Measurements from ENCODE around the gene BICDL2.
"Not testable (repeated sequence)": the region's sequence is repeated elsewhere in the genome, so short reads cannot be mapped to it uniquely, and the experiment has no call there.

Gene BICDL2

DNA sequence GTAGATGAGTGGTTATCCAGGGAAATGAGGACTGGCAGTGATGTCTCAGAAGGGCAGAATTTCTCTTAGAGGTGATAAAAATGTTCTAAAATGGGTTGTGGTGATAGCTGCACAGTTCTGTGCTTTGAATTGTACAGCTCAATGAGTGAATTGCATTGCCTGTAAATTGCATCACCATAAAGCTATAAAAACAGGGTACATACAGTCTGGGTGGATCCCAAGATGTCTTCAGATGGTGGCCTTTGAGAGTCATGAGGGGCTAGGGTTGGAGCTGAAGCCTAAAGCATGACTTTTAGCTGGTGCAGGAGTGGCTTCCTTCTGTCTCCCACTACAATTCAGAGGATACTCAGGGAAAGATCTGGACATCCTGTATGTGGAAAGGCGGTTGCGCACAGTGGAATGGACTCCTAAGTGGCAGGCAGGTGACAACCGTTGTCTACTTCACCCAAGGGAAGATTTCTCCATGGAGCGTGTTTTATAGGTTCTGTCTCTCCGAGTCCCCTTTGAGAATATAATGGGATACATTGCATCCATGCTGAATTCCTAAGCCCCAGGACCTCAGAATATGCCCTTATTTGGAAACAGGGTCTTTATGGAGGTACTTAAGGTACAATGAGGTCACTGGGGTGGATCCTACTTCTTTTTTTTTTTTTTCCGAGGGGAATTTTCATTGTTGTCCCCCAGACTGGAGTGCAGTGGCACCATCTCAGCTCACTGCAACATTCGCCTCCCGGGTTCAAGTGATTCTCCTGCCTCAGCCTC is 27.1 kb upstream of the BICDL2 start:
- no peak for DNase-seq

DNA sequence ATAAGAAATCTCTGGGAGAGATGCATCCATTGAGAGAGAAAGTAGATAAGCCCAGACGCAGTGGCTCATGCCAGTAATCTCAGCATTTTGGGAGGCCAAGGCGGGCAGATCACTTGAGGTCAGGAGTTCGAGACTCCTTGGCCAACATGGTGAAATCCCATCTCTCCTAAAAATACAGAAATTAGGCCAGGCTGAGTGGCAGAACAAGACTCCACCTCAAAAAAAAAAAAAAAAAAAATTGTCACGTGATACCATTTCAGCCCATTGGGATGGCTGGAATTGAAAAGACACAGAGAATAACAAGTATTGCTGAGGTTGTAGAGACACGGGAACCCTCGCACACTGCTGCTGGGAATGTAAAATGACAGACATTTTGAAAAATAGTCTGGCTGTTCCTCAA is 25.8 kb upstream of the BICDL2 start:
- DNase-seq = no peak

DNA sequence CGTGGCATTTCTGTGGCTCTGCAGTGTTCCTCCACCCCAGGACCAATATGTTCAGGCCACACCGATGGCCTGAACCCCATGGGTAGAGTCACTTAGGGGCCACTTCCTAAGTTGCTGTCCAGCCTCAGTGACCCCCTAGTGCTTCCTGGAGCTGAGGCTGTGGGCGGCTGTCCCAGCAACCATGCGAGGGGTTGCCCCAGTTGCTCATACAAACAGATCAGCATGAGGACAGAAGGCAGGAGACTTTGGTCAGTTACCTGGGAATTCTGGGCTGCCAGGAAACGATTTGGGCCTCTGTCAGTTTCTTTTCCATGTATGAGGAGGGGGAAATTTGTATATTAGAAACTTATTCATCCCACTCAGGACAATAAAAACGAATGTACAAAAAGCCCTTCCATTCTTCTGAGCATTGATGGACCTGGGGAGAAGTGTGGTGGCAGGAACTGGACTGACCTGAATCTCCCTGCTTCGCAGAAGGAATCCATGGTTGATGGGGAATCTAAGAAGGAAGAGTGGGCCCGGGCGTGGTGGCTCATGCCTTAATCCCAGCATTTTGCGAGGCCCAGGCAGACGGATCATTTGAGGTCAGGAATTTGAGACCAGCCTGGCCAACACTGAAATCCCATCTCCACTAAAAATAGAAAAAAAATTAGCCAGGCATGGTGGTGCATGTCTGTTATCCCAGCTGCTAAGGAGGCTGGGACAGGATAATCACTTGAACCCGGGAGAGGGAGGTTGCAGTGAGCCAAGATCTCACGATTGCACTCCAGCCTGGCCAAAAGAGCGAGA is 23.8 kb upstream of the BICDL2 start:
- peak; percentile 74 for DNase-seq

GRCh38 chr16:3059723-3060242 is 23.0 kb upstream of the BICDL2 start:
- no peak for DNase-seq

DNA sequence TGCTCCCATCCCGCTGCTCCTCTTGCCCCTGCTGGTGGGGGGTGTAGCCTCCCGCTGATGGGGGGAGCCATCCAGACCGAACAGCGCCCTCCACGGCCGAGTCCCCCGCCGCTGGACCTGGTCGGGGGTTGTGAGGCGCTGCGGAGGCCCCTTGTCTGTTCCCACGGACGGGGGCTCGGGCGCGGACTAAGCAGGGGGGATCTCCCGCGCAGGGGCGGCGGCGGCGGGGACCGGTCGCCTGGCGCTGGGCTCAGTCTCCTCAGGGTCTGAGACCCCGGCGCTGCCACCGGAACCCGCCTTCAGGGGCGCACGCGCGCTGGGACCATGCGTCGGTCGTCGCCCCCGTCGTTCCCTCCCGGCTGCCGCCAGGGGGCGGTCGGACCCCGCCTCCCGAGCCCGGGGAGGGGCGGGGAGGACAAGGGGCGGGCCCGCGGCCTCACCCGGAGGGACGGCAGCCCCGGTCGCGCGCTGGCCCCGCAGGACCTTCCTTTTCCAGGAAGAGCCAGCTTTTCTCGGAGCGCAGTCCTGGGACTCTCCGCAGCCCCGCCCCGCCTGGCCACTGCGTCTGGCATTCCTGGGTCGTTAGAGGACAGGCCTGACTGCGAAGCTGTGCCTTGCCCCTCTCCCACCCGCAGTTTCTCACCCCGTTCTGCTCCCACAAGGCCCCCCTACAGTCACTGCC is 22.4 kb upstream of the BICDL2 start:
- peak; percentile 92 for DNase-seq

GRCh38 chr16:3058139-3059030 is 21.6 kb upstream of the BICDL2 start:
- DNase-seq = peak; percentile 74

GRCh38 chr16:3057181-3058138 is 20.7 kb upstream of the BICDL2 start:
- DNase-seq = no peak

GRCh38 chr16:3056336-3057180 is 19.8 kb upstream of the BICDL2 start:
- no peak for DNase-seq

- not testable (repeated sequence) for DNase-seq
These were observed 19.0 kb upstream of the BICDL2 start for GRCh38 chr16:3055734-3056115.

- DNase-seq = no peak
These were observed 18.4 kb upstream of the BICDL2 start for GRCh38 chr16:3054965-3055733.

- DNase-seq = not testable (repeated sequence)
These were observed 16.6 kb upstream of the BICDL2 start for GRCh38 chr16:3053330-3053710.

- not testable (repeated sequence) for DNase-seq
These were observed 16.0 kb upstream of the BICDL2 start for GRCh38 chr16:3052571-3053329.

DNA sequence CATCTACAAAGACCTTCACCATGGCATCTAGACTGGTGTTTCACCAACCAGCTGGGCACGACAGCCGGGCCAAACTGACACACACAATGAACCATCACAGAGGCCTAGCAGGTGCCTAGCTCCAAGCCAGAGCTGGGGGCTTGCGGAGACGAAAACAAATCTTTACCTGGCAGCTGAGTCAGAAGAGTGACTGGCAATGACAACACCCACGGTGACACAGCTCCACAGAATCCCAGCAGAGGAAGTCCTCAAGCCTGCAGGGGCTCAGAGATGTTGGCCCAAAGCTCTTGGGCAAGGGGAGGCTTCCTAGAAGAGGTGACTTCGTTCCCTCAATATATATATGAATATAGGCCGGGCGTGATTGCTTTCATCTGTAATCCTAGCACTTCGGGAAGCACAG is 14.8 kb upstream of the BICDL2 start:
- DNase-seq = no peak

DNA sequence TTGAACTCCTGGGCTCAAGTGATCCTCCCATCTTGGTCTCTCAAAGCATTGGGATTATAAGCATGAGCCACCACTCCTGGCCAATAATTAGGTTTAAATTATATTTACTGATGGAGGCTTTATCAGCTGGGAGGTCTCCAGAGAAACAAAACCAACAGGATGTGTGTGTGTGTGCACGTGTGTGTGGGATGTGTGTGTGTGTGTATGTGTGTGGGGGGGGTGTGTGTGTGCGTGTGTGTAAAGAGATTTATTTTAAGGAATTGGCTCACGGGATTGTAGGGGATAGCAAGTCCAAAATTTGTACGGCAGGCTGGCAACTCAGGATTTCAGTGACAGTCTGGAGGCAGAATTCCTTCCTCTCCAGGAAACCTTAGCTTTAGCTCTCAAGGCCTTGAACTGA is 14.3 kb upstream of the BICDL2 start:
- no peak for DNase-seq

DNA sequence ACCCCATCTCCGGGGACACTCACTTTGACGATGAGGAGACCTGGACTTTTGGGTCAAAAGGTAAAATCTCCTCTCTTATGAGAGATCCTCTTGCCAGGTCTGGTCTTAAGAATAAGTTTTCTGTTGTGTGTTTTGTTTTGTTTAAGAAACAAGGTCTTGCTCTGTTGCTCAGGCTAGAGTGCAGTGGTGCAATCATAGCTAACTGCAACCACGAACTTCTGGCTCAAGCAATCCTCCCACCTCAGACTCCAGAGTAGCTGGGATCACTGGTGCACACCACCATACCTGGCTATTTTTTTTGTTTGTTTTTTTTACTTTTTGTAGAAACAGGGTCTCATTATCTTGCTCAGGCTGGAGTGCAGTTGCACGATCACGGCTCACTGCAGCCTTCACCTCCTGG is 13.7 kb upstream of the BICDL2 start:
- no peak for DNase-seq

- no peak for DNase-seq
These were observed 13.3 kb upstream of the BICDL2 start for GRCh38 chr16:3049921-3050481.

GRCh38 chr16:3047387-3047720 is 10.6 kb upstream of the BICDL2 start:
- peak; percentile 24 for DNase-seq

- DNase-seq = no peak
These were observed 10.1 kb upstream of the BICDL2 start for GRCh38 chr16:3046641-3047386.
